ENCODE data around the gene KDM4B. TPM values are rescaled to one million over a fixed set of nuclear protein-coding genes. Genes with fewer than 3 reads are reported as not detected.

KDM4B gene
- total RNA-seq (2021; ENCODE audit: unreplicated experiment): 35.9 TPM
- 27.3 and 29.2 TPM in 2 replicates for polyA plus RNA-seq (2012)
- percentile 60 among the genes with signal in this experiment for Bru-seq, nascent RNA
- BruChase-seq, experiment 1, labeled RNA remaining after a 6-hour chase: percentile 60 among the genes with signal in this experiment
- BruChase-seq, experiment 2, labeled RNA remaining after a 2-hour chase: percentile 57 among the genes with signal in this experiment
- long read RNA-seq, full-length matches to known transcripts: 4 of 60 reads
- long read RNA-seq, partial matches to known transcripts: 33 of 60 reads
- long read RNA-seq, other reads (novel, unspliced or antisense): 23 of 60 reads

DNA sequence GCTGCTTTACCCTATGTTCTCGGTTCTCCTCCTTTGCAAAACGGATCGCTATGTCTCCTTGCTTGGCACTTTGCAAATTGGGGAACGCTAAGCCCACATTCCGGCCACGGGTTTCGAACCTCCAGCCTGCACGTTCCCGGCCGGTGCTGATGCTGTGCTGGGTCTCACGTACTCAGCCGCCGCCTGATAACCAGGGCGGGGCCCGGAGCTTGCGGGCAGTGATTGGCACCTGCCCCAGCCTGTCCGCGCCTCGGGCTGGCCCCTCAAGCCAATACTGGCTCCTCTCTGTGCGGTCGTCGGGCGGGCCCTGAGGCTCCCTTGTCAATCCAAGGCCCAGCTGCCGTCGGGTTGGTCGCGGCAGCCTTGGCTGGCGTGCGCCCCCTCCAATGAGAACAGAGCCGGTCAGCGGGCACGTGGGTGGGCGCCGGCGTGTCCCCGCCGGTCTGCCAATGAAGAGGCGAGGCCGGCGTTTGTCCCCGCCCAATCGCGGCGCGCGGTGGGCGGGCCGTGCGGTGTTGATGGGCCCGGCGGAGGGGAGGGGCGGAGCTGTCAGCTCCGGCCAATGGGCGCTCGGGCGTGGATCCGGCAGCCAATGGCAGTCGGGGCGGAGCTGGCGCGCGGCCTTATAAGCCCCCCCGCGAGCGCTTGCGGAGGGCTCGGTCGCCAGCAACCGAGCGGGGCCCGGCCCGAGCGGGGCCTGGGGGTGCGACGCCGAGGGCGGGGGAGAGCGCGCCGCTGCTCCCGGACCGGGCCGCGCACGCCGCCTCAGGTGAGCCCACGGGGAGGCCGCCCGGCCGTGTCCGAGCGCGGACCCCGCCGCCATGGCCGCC, at the start of gene KDM4B:
TSS of gene KDM4B (plus strand) at position 652 of the 830 bp plus-strand sequence. CDS start 63,778 bp downstream, outside the sequence.
- H3K4me1 ChIP-seq (ENCODE audit: control insufficient read depth in 1 of 2, insufficient read depth in 2 of 2, low read length in 2 of 2): peaks cover 44 to 64% of the 10 kb centered on the region in 2 experiments
- CTCF ChIA-PET: interaction anchor here (0.6 to 1.6 kb wide), 6 partner anchors 33 to 159 kb away, joined by 3 to 10 read pairs (median 4); no protein-coding TSS in a partner anchor
- H3K27me3 ChIP-seq (ENCODE audit: insufficient read depth, low read length): no peaks in the 10 kb centered on the region
- peak within 1 kb of the TSS; percentile 76 for H3K27ac ChIP-seq (ENCODE audit: low read depth, low read length)
- DNase-seq (ENCODE audit: low read depth, low spot score): peak; percentile 98
- peak; percentile 92 for ATAC-seq
- H3K4me2 ChIP-seq (ENCODE audit: low read length): peak within 1 kb of the TSS; percentile 98
- POLR2A ChIA-PET: interaction anchor here (0.5 to 2.7 kb wide), 13 partner anchors 9 to 654 kb away, joined by 3 to 14 read pairs (median 4); partner anchors contain the start of genes PLIN3, SAFB and SAFB2
- H3K9me2 ChIP-seq (ENCODE audit: insufficient read depth): no peaks in the 10 kb centered on the region
- peak within 1 kb of the TSS; percentile 67 to 76 for H3K4me3 ChIP-seq (replicated peaks in 1 of 2; ENCODE audit: low read depth in 1 of 2, low read length in 2 of 2)
- peaks cover 37% of the 10 kb centered on the region for H3K79me2 ChIP-seq (ENCODE audit: insufficient read depth, low read length)
- H3K9me3 ChIP-seq (ENCODE audit: control insufficient read depth in 1 of 2, insufficient read depth in 1 of 2, low read depth in 1 of 2, low read length in 2 of 2): no peaks in the 10 kb centered on the region
- H2AFZ ChIP-seq (ENCODE audit: low read depth, low read length, poor library complexity, severe bottlenecking): no peak within 1 kb of the TSS
- BruUV-seq (replicated peaks): no TSS peak
- RAD21 ChIA-PET (ENCODE audit: low non-redundant PET in 1 of 2, low total read pairs in 2 of 2, uncharacterized antibody in 2 of 2, unreplicated experiment in 2 of 2): interaction anchor here in 1 of 2 experiments (0.6 kb wide), 1 partner anchor 177 kb away, joined by 8 read pairs; the partner anchor contains the start of gene FEM1A
- peak within 1 kb of the TSS; percentile 53 for H3K9ac ChIP-seq (ENCODE audit: low read length)
- no peaks in the 10 kb centered on the region for H4K20me1 ChIP-seq (ENCODE audit: insufficient read depth)
- peaks cover 0 to 1% of the 10 kb centered on the region in 2 experiments; a peak in 1 of 4 replicates for H3K36me3 ChIP-seq (ENCODE audit: control insufficient read depth in 1 of 2, insufficient read depth in 2 of 2, low read length in 2 of 2)
- intact Hi-C loops (cut with micrococcal nuclease): loop anchor here (2.0 to 5.0 kb wide), 3 partner anchors 56 to 156 kb away; no protein-coding TSS in a partner anchor
- TF ChIP-seq POLR2AphosphoS5 (IDR thresholded peaks at IDR 0.05; ENCODE audit: low read depth, low read length) (peak; percentile 94), ZFX (IDR thresholded peaks at IDR 0.05) (no peak), CBX3 (IDR thresholded peaks at IDR 0.05; ENCODE audit: low read depth) (no peak), EZH2 (IDR thresholded peaks at IDR 0.05) (no peak), EZH2phosphoT487 (IDR thresholded peaks at IDR 0.05; ENCODE audit: borderline replicate concordance) (no peak), ATF3 (IDR thresholded peaks at IDR 0.05) (no peak), FOSL1 (IDR thresholded peaks at IDR 0.05; ENCODE audit: low read depth) (no peak), ELF1 (IDR thresholded peaks at IDR 0.05; ENCODE audit: borderline replicate concordance, low read depth) (no peak), SRF (IDR thresholded peaks at IDR 0.05; ENCODE audit: low read depth) (no peak), ZNF274 (IDR thresholded peaks at IDR 0.05; ENCODE audit: low read depth, low read length) (no peak), JUND (IDR thresholded peaks at IDR 0.05) (no peak), POLR2A (IDR thresholded peaks at IDR 0.05; ENCODE audit: borderline replicate concordance, extremely low read depth, insufficient read depth, insufficient read length) (peak; percentile 78), SP1 (IDR thresholded peaks at IDR 0.05; ENCODE audit: low read depth) (peak; percentile 100), SIN3A (IDR thresholded peaks at IDR 0.05; ENCODE audit: low read depth) (peak; percentile 54), EGR1 (IDR thresholded peaks at IDR 0.05; ENCODE audit: low read depth) (peak; percentile 92), YY1 (IDR thresholded peaks at IDR 0.05; ENCODE audit: extremely low read depth, insufficient replicate concordance, low read depth, low read length) (peak; percentile 7)
- TF ChIP-seq, protein P1, sequence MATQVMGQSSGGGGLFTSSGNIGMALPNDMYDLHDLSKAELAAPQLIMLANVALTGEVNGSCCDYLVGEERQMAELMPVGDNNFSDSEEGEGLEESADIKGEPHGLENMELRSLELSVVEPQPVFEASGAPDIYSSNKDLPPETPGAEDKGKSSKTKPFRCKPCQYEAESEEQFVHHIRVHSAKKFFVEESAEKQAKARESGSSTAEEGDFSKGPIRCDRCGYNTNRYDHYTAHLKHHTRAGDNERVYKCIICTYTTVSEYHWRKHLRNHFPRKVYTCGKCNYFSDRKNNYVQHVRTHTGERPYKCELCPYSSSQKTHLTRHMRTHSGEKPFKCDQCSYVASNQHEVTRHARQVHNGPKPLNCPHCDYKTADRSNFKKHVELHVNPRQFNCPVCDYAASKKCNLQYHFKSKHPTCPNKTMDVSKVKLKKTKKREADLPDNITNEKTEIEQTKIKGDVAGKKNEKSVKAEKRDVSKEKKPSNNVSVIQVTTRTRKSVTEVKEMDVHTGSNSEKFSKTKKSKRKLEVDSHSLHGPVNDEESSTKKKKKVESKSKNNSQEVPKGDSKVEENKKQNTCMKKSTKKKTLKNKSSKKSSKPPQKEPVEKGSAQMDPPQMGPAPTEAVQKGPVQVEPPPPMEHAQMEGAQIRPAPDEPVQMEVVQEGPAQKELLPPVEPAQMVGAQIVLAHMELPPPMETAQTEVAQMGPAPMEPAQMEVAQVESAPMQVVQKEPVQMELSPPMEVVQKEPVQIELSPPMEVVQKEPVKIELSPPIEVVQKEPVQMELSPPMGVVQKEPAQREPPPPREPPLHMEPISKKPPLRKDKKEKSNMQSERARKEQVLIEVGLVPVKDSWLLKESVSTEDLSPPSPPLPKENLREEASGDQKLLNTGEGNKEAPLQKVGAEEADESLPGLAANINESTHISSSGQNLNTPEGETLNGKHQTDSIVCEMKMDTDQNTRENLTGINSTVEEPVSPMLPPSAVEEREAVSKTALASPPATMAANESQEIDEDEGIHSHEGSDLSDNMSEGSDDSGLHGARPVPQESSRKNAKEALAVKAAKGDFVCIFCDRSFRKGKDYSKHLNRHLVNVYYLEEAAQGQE (IDR thresholded peaks at IDR 0.05; ENCODE audit: low read depth): no peak
- TF ChIP-seq, protein P2, sequence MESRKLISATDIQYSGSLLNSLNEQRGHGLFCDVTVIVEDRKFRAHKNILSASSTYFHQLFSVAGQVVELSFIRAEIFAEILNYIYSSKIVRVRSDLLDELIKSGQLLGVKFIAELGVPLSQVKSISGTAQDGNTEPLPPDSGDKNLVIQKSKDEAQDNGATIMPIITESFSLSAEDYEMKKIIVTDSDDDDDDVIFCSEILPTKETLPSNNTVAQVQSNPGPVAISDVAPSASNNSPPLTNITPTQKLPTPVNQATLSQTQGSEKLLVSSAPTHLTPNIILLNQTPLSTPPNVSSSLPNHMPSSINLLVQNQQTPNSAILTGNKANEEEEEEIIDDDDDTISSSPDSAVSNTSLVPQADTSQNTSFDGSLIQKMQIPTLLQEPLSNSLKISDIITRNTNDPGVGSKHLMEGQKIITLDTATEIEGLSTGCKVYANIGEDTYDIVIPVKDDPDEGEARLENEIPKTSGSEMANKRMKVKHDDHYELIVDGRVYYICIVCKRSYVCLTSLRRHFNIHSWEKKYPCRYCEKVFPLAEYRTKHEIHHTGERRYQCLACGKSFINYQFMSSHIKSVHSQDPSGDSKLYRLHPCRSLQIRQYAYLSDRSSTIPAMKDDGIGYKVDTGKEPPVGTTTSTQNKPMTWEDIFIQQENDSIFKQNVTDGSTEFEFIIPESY (IDR thresholded peaks at IDR 0.05; ENCODE audit: extremely low read depth, insufficient replicate concordance, low read length): no peak

All from HCT116 (cell line).